ENCODE results near the gene MYOF.

MYOF gene

DNA sequence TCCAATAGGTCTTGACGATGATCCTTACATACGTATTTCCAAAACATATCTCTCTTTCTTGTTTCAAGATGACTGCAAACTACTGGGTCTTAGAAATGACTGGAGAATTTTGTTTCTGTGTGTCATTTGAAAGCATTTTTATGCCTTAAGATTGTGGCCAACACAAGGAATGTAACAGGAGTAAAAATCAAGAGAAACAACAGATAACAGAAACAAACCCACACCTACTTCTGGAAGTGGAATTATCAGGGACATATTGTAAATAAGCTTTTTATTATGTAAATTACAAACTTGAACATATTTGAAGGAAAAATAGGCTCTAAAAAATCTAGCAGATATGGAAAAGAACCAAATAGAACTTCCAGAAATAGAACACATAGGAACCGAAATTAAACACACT, 212.9 kb downstream of the MYOF start:
- ATAC-seq = no peak
- TF ChIP-seq POU6F1 (CRISPR knock-in tag; IDR thresholded peaks at IDR 0.05; ENCODE audit: borderline replicate concordance, low read depth) (no peak), SNAI2 (CRISPR knock-in tag; IDR thresholded peaks at IDR 0.05) (no peak), ZNF8 (CRISPR knock-in tag; IDR thresholded peaks at IDR 0.05) (no peak), ESRRG (CRISPR knock-in tag; IDR thresholded peaks at IDR 0.05) (no peak), TCF4 (CRISPR knock-in tag; IDR thresholded peaks at IDR 0.05; ENCODE audit: borderline replicate concordance) (no peak), ARNTL (CRISPR knock-in tag; IDR thresholded peaks at IDR 0.05; ENCODE audit: borderline replicate concordance, low read depth) (no peak), ZC3H10 (CRISPR knock-in tag; IDR thresholded peaks at IDR 0.05) (no peak), GLIS3 (CRISPR knock-in tag; IDR thresholded peaks at IDR 0.05) (no peak), ZNF565 (CRISPR knock-in tag; conservative IDR thresholded peaks at IDR 0.05; ENCODE audit: low read depth) (no peak), PATZ1 (CRISPR knock-in tag; IDR thresholded peaks at IDR 0.05; ENCODE audit: borderline replicate concordance) (no peak), ZFP30 (CRISPR knock-in tag; IDR thresholded peaks at IDR 0.05) (no peak), TOX (CRISPR knock-in tag; IDR thresholded peaks at IDR 0.05; ENCODE audit: borderline replicate concordance) (no peak), RARB (CRISPR knock-in tag; IDR thresholded peaks at IDR 0.05) (no peak)
- TF ChIP-seq, protein P1, sequence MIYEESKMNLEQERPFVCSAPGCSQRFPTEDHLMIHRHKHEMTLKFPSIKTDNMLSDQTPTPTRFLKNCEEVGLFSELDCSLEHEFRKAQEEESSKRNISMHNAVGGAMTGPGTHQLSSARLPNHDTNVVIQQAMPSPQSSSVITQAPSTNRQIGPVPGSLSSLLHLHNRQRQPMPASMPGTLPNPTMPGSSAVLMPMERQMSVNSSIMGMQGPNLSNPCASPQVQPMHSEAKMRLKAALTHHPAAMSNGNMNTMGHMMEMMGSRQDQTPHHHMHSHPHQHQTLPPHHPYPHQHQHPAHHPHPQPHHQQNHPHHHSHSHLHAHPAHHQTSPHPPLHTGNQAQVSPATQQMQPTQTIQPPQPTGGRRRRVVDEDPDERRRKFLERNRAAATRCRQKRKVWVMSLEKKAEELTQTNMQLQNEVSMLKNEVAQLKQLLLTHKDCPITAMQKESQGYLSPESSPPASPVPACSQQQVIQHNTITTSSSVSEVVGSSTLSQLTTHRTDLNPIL (CRISPR knock-in tag; IDR thresholded peaks at IDR 0.05; ENCODE audit: low read depth) = no peak
- TF ChIP-seq, protein P2, sequence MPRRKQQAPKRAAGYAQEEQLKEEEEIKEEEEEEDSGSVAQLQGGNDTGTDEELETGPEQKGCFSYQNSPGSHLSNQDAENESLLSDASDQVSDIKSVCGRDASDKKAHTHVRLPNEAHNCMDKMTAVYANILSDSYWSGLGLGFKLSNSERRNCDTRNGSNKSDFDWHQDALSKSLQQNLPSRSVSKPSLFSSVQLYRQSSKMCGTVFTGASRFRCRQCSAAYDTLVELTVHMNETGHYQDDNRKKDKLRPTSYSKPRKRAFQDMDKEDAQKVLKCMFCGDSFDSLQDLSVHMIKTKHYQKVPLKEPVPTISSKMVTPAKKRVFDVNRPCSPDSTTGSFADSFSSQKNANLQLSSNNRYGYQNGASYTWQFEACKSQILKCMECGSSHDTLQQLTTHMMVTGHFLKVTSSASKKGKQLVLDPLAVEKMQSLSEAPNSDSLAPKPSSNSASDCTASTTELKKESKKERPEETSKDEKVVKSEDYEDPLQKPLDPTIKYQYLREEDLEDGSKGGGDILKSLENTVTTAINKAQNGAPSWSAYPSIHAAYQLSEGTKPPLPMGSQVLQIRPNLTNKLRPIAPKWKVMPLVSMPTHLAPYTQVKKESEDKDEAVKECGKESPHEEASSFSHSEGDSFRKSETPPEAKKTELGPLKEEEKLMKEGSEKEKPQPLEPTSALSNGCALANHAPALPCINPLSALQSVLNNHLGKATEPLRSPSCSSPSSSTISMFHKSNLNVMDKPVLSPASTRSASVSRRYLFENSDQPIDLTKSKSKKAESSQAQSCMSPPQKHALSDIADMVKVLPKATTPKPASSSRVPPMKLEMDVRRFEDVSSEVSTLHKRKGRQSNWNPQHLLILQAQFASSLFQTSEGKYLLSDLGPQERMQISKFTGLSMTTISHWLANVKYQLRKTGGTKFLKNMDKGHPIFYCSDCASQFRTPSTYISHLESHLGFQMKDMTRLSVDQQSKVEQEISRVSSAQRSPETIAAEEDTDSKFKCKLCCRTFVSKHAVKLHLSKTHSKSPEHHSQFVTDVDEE (CRISPR knock-in tag; IDR thresholded peaks at IDR 0.05) = no peak

GRCh38 chr10:93268021-93268420, 214.1 kb downstream of the MYOF start:
- no peak for ATAC-seq
- no peak for TF ChIP-seq TOX (CRISPR knock-in tag; IDR thresholded peaks at IDR 0.05; ENCODE audit: borderline replicate concordance)
- TF ChIP-seq, protein P3, sequence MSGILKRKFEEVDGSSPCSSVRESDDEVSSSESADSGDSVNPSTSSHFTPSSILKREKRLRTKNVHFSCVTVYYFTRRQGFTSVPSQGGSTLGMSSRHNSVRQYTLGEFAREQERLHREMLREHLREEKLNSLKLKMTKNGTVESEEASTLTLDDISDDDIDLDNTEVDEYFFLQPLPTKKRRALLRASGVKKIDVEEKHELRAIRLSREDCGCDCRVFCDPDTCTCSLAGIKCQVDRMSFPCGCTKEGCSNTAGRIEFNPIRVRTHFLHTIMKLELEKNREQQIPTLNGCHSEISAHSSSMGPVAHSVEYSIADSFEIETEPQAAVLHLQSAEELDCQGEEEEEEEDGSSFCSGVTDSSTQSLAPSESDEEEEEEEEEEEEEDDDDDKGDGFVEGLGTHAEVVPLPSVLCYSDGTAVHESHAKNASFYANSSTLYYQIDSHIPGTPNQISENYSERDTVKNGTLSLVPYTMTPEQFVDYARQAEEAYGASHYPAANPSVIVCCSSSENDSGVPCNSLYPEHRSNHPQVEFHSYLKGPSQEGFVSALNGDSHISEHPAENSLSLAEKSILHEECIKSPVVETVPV (CRISPR knock-in tag; IDR thresholded peaks at IDR 0.05) = no peak
- no peak for TF ChIP-seq PPARA (CRISPR knock-in tag; IDR thresholded peaks at IDR 0.05; ENCODE audit: borderline replicate concordance)
- no peak for TF ChIP-seq BACH2 (CRISPR knock-in tag; IDR thresholded peaks at IDR 0.05; ENCODE audit: borderline replicate concordance)
- no peak for TF ChIP-seq GLIS3 (CRISPR knock-in tag; IDR thresholded peaks at IDR 0.05)
- TF ChIP-seq ZNF8 (CRISPR knock-in tag; IDR thresholded peaks at IDR 0.05) = no peak
- no peak for TF ChIP-seq ISL1 (CRISPR knock-in tag; IDR thresholded peaks at IDR 0.05)
- no peak for TF ChIP-seq PATZ1 (CRISPR knock-in tag; IDR thresholded peaks at IDR 0.05; ENCODE audit: borderline replicate concordance)
- TF ChIP-seq POU6F1 (CRISPR knock-in tag; IDR thresholded peaks at IDR 0.05; ENCODE audit: borderline replicate concordance, low read depth) = no peak
- TF ChIP-seq, protein P1 (CRISPR knock-in tag; IDR thresholded peaks at IDR 0.05; ENCODE audit: low read depth) = no peak
- no peak for TF ChIP-seq RARB (CRISPR knock-in tag; IDR thresholded peaks at IDR 0.05)
- no peak for TF ChIP-seq ZNF565 (CRISPR knock-in tag; conservative IDR thresholded peaks at IDR 0.05; ENCODE audit: low read depth)
- no peak for TF ChIP-seq TCF4 (CRISPR knock-in tag; IDR thresholded peaks at IDR 0.05; ENCODE audit: borderline replicate concordance)
- TF ChIP-seq ARNTL (CRISPR knock-in tag; IDR thresholded peaks at IDR 0.05; ENCODE audit: borderline replicate concordance, low read depth) = no peak

Measured in SK-N-SH treated with all-trans-retinoic acid at 6 μM for 48 hours (cell line).